CD4-positive, CD25-positive, alpha-beta regulatory T cell (primary cell): Measurements from ENCODE around the gene NT5M. TPM values are rescaled to one million over a fixed set of nuclear protein-coding genes. Genes with fewer than 3 reads are reported as not detected.

Experiments used
- ATAC-seq, 2 donors: fragments of 150-1000 bp; cut with Tn5 transposase; one replicate each; pipeline ENCODE4 v1.10.0; 2021; ENCODE audit warnings: low read depth in 2 of 2, moderate number of reproducible peaks in 2 of 2, moderate library complexity in 1 of 2
- DNase-seq, 3 donors: peaks; one replicate each; pipeline versions ENCODE4 v3.0.0 to v3.0.0-alpha.2; 2012 to 2022; ENCODE audit warnings: mixed read lengths in 1 of 3
- H3K27ac ChIP-seq: one replicate; pipeline ENCODE4 v1.7.0; 2013; ENCODE audit warnings: mild to moderate bottlenecking, low read length; ENCODE audit not compliant: insufficient read depth, poor library complexity, severe bottlenecking
- H3K27me3 ChIP-seq: one replicate; pipeline ENCODE4 v1.7.0; 2013; ENCODE audit warnings: low read length; ENCODE audit not compliant: control insufficient read depth, insufficient read depth
- H3K36me3 ChIP-seq: one replicate; pipeline ENCODE4 v1.7.0; 2013; ENCODE audit warnings: mild to moderate bottlenecking, low read length, moderate library complexity; ENCODE audit not compliant: control insufficient read depth, insufficient read depth
- H3K4me1 ChIP-seq: 2 replicates; pipeline ENCODE4 v1.7.0; 2013; ENCODE audit warnings: mild to moderate bottlenecking, low read length; ENCODE audit not compliant: insufficient read depth, control insufficient read depth, poor library complexity, severe bottlenecking
- H3K4me3 ChIP-seq: one replicate; pipeline ENCODE4 v1.7.0; 2013; ENCODE audit warnings: low read depth, mild to moderate bottlenecking, low read length, moderate library complexity
- H3K9me3 ChIP-seq, 2 experiments: 1 replicate in 1 of 2; 2 replicates in 1 of 2; pipeline ENCODE4 v1.7.0; 2013; ENCODE audit warnings: low read length in 2 of 2, mild to moderate bottlenecking in 1 of 2, moderate library complexity in 1 of 2; ENCODE audit not compliant: control insufficient read depth in 2 of 2
- H3K27ac Mint-ChIP-seq, 3 donors: one replicate each; pipeline ENCODE4 v1.8.0; 2020 to 2022; ENCODE audit warnings: mild to moderate bottlenecking in 3 of 3, mixed read lengths in 3 of 3, moderate library complexity in 2 of 3
- H3K27me3 Mint-ChIP-seq: one replicate; pipeline ENCODE4 v1.8.0; 2022; ENCODE audit warnings: mild to moderate bottlenecking, mixed read lengths
- H3K36me3 Mint-ChIP-seq: one replicate; pipeline ENCODE4 v1.8.0; 2020; ENCODE audit warnings: mixed read lengths
- H3K4me1 Mint-ChIP-seq, 4 donors: one replicate each; pipeline ENCODE4 v1.8.0; 2020 to 2022; ENCODE audit warnings: mixed read lengths in 4 of 4, mild to moderate bottlenecking in 1 of 4
- H3K4me3 Mint-ChIP-seq, 4 donors: one replicate each; pipeline ENCODE4 v1.8.0; 2020 to 2022; ENCODE audit warnings: mild to moderate bottlenecking in 4 of 4, mixed read lengths in 4 of 4, moderate library complexity in 3 of 4
- H3K9me3 Mint-ChIP-seq, 7 donors: one replicate each; pipeline ENCODE4 v1.8.0; 2020 to 2022; ENCODE audit warnings: mixed read lengths in 7 of 7, mild to moderate bottlenecking in 3 of 7, moderate library complexity in 2 of 7
- polyA plus RNA-seq, 4 donors: library from polyadenylated mRNA; unstranded; fragments of 300-500 nt; fragmentation: Illumina TruSeq; gene quantifications; one replicate each; pipeline ENCODE4 v1.2.3, GENCODE V29; 2021
- total RNA-seq: library from RNA; stranded (reverse); gene quantifications from one replicate; pipeline ENCODE4 v1.2.3, GENCODE V29; 2022

NT5M gene
- total and polyA plus RNA-seq, 5 donors from 2014 or later = 0.75 to 3.9 (median 2.0) TPM

DNA sequence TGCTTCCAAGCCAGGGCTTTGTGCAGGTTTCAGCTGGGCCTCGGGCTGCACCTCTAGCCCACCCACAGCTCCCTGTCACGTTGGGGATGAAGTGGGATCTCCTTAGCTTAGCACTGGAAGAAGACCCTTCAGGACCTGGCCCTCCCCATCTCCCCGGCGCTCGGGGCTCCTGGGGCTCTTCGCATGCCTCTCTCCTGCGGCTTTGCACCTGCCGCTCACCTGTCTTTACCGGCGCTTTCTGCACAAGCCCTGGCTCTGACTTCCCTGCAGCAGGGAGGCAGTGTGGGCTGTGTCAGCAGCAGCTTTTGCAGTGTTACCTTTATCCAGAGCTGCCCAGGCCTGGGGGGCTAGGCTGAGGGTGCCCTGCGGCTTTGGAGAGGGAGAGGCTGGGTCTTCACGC, 52.3 kb downstream of the NT5M start:
- peaks cover 4% of the 10 kb centered on the region for H3K4me1 ChIP-seq
- DNase-seq = no peak

DNA sequence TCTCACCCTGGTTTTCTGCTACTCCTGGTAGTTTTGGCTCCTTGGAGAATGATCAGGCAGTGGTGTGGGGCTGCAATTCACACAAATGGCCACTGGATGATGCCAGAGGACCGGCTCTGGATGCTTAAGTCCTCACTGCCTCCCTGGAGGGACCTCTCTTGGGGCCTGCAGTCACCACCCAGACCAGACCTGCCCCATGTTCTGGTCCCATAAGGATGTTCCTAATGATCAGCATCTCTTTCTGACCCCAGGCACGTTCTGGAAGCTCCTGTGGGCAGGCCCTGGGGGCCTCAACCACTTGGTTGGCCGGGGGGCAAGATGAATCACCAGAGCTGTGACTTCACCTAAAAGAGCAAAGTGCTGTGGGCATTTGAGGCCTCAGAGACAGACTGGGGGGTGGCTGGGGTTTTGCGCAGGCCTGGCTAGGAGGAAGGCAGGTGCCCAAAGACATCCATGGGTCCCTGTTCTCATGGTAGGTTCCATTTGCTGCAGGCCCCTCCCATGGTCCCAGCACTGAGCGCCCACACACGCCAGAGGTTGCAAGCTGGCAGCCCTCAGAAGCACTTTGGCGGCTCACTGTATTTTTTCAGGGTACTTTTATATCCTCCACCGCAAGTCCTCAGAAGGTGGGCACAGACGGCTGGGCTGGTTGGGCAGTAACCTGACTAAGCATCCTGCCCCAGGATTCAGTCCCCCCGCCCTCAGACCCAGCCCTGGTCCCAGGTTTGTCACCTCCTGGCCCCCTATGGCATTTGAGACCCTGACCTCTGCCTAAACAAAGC, 53.2 kb downstream of the NT5M start:
- no peaks in the 10 kb centered on the region for H3K9me3 ChIP-seq
- H3K27ac ChIP-seq = no peak overlapping the region
- no peaks in the 10 kb centered on the region for H3K27me3 ChIP-seq
- peaks cover 4% of the 10 kb centered on the region for H3K36me3 Mint-ChIP-seq
- H3K9me3 Mint-ChIP-seq = peaks cover 0 to 6% (median 2%) of the 10 kb centered on the region in 7 donors
- no peaks in the 10 kb centered on the region for H3K36me3 ChIP-seq
- no peak overlapping the region for H3K27ac Mint-ChIP-seq
- DNase-seq (peak; percentile 24 to 77 (median 66)), ATAC-seq (peak; percentile 61 to 70)
- H3K4me3 ChIP-seq = no peak overlapping the region
- peaks cover 4% of the 10 kb centered on the region for H3K4me1 ChIP-seq
- peaks cover 20% of the 10 kb centered on the region for H3K27me3 Mint-ChIP-seq
- H3K4me1 Mint-ChIP-seq = peaks cover 0 to 10% (median 2%) of the 10 kb centered on the region in 4 donors
- no peak overlapping the region for H3K4me3 Mint-ChIP-seq

More for the DNA sequence above, 52.3 kb downstream of the NT5M start:
- Histone ChIP-seq H3K36me3 (no peaks in the 10 kb centered on the region), H3K9me3 (no peaks in the 10 kb centered on the region), H3K27ac (no peak overlapping the region), H3K27me3 (no peaks in the 10 kb centered on the region), H3K4me3 (no peak overlapping the region)
- no peak for ATAC-seq
- peaks cover 0 to 6% (median 2%) of the 10 kb centered on the region in 7 donors for H3K9me3 Mint-ChIP-seq
- peaks cover 11% of the 10 kb centered on the region for H3K27me3 Mint-ChIP-seq
- H3K27ac Mint-ChIP-seq = no peak overlapping the region
- H3K4me1 Mint-ChIP-seq = peaks cover 0 to 10% (median 0%) of the 10 kb centered on the region in 4 donors
- no peak overlapping the region for H3K4me3 Mint-ChIP-seq
- H3K36me3 Mint-ChIP-seq = no peaks in the 10 kb centered on the region

DNA sequence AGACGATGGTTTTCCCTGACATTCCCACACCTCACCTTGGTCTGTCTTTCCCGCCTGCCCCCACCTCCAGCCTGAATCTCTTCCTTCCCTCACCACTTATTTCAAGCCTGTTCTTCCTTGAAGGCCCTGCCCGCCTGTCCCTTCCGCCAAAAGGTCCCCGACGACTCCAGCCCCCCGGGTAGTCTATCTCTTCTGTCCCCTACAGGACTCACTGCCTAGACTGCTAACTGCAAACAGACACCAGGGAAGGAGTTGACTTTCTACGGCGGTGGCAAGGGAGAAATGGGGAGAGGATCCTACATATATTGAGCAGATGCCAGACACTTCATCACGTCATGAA, 53.7 kb downstream of the NT5M start:
- no peak overlapping the region for H3K4me3 Mint-ChIP-seq
- H3K9me3 Mint-ChIP-seq = peaks cover 0 to 6% (median 2%) of the 10 kb centered on the region in 7 donors
- peaks cover 0 to 10% (median 2%) of the 10 kb centered on the region in 4 donors for H3K4me1 Mint-ChIP-seq
- peaks cover 23% of the 10 kb centered on the region for H3K27me3 Mint-ChIP-seq
- Histone ChIP-seq H3K4me1 (peaks cover 4% of the 10 kb centered on the region), H3K36me3 (no peaks in the 10 kb centered on the region), H3K4me3 (no peak overlapping the region), H3K9me3 (no peaks in the 10 kb centered on the region), H3K27me3 (no peaks in the 10 kb centered on the region), H3K27ac (no peak overlapping the region)
- peak overlapping the region in 1 of 3 donors; percentile 59 for H3K27ac Mint-ChIP-seq
- no peak for ATAC-seq
- H3K36me3 Mint-ChIP-seq = peaks cover 4% of the 10 kb centered on the region
- DNase-seq = no peak

DNA sequence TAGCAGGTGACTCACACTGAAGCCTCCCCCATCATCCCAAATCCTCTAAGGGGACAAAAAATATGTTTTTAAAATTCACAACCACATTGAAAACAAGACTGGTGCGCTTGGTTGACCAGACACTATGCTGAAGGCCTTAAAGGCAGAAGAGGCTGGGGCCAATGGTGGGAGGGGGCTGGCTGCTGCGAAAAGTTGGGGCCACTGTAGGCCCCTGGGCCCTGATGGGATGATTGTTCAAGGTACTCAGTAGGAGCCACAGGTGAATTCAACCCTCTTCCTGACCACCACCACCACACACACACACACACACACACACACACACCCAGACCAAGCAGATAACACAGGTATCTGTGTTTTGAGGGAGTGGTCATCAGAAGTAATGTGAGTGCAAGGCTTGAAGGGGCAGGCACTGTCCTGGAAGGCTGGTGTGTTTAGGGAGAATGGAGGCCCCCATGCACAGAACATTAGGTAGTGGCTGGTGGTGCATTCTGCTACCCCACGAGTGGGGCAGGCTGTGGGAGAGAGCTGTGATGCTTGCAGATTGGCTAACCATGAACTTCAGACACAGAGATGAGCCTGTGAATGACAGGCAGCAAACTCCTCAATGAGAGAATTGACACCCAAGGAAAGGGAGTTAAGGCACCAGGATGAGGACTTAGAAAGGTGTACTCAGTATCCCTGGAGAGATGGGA, 55.0 kb downstream of the NT5M start:
- no peak overlapping the region for H3K4me3 Mint-ChIP-seq
- Histone ChIP-seq H3K4me1 (peaks cover 4% of the 10 kb centered on the region), H3K4me3 (no peak overlapping the region), H3K36me3 (no peaks in the 10 kb centered on the region), H3K27ac (no peak overlapping the region), H3K27me3 (no peaks in the 10 kb centered on the region), H3K9me3 (no peaks in the 10 kb centered on the region)
- H3K27ac Mint-ChIP-seq = peak overlapping the region in 1 of 3 donors; percentile 7
- peaks cover 0 to 10% (median 2%) of the 10 kb centered on the region in 4 donors for H3K4me1 Mint-ChIP-seq
- H3K36me3 Mint-ChIP-seq = peaks cover 4% of the 10 kb centered on the region
- ATAC-seq = no peak
- peaks cover 27% of the 10 kb centered on the region for H3K27me3 Mint-ChIP-seq
- peaks cover 0 to 6% (median 2%) of the 10 kb centered on the region in 7 donors for H3K9me3 Mint-ChIP-seq
- DNase-seq = no peak

DNA sequence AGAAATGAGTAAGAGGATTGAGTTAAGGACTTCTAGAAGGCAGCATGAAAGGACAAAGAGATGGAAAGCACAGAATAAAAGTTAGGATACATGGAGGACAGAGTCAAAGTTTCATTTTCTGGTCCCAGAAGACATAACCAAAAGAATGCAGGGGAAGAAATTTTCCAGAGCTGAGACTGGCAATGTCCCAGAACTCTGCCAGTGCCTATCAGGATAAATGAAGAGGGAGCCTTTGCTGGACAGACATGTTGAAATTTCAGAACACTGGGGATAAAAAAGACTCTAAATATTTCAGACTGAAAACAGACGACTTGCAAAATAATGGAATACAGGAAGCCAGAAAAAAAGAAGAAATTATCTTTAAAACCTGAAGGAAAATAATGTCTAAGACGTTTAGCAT, 55.7 kb downstream of the NT5M start:
- no peak overlapping the region for H3K4me3 Mint-ChIP-seq
- peaks cover 27% of the 10 kb centered on the region for H3K27me3 Mint-ChIP-seq
- peaks cover 0 to 6% (median 2%) of the 10 kb centered on the region in 7 donors for H3K9me3 Mint-ChIP-seq
- Histone ChIP-seq H3K27me3 (no peaks in the 10 kb centered on the region), H3K36me3 (no peaks in the 10 kb centered on the region), H3K4me3 (no peak overlapping the region), H3K4me1 (peaks cover 9% of the 10 kb centered on the region), H3K27ac (no peak overlapping the region), H3K9me3 (no peaks in the 10 kb centered on the region)
- ATAC-seq (no peak), DNase-seq (no peak)
- H3K36me3 Mint-ChIP-seq = peaks cover 4% of the 10 kb centered on the region
- no peak overlapping the region for H3K27ac Mint-ChIP-seq
- peaks cover 0 to 13% (median 2%) of the 10 kb centered on the region in 4 donors for H3K4me1 Mint-ChIP-seq

DNA sequence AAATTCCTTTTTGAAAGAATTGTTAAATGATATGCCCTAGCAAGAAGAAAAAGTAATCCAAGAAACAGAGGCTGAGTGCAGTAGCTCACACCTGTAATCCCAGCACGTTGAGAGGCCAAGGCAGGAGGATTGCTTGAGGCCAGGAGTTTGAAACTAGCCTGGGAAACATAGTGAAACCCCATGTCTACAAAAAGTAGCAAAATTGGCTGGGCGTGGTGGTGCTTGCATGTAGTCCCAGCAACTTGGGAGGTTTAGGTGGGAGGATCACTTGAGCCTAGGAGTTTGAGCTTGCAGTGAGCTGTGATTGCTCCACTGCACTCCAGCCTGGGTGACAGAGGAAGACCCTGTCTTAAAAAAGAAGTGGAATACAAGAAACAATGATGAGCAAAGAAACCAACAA, 56.1 kb downstream of the NT5M start:
- Histone ChIP-seq H3K27ac (no peak overlapping the region), H3K36me3 (no peaks in the 10 kb centered on the region), H3K27me3 (no peaks in the 10 kb centered on the region), H3K4me3 (no peak overlapping the region), H3K4me1 (peaks cover 11% of the 10 kb centered on the region), H3K9me3 (no peaks in the 10 kb centered on the region)
- Mint-ChIP-seq H3K4me3 (no peak overlapping the region), H3K27ac (peak overlapping the region in 1 of 3 donors; percentile 57), H3K4me1 (peaks cover 0 to 13% (median 2%) of the 10 kb centered on the region in 4 donors), H3K9me3 (peaks cover 0 to 6% (median 2%) of the 10 kb centered on the region in 7 donors), H3K27me3 (peaks cover 27% of the 10 kb centered on the region), H3K36me3 (peaks cover 4% of the 10 kb centered on the region)
- ATAC-seq (no peak), DNase-seq (no peak)

DNA sequence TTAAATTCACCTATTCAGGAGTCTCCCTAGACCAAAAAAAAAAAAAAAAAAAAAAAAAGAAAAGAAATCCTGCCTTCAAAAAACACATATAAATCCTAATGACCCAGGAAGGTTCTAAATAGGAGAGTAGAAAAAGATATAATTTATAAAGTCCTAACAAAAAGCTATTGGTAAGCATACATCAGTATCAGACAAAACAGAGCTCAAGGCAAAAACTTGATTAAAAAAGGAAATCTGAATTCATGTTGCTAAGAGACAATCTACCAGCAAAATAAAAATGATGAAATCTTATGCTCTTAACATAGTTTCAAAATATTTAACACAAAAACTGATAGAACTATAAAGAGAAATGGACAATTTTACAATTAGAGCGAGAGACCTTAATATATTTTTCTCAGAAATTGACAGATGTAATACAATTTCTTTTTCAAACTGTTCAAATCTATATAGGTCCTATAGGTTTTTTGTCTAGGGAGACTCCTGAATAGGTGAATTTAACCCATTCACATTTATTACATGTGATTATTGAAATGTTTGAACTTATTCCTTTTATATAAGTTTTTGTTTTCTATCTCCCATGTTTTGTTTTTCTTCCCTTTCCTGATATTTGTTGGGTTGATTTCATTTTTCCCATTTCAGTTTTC, 57.0 kb downstream of the NT5M start:
- ATAC-seq (no peak), DNase-seq (no peak)
- Mint-ChIP-seq H3K36me3 (peaks cover 4% of the 10 kb centered on the region), H3K4me3 (no peak overlapping the region), H3K27ac (no peak overlapping the region), H3K4me1 (peaks cover 0 to 8% (median 2%) of the 10 kb centered on the region in 4 donors), H3K27me3 (peaks cover 27% of the 10 kb centered on the region), H3K9me3 (peaks cover 0 to 6% (median 2%) of the 10 kb centered on the region in 7 donors)
- Histone ChIP-seq H3K9me3 (no peaks in the 10 kb centered on the region), H3K4me3 (no peak overlapping the region), H3K36me3 (no peaks in the 10 kb centered on the region), H3K27ac (no peak overlapping the region), H3K27me3 (no peaks in the 10 kb centered on the region), H3K4me1 (peaks cover 8% of the 10 kb centered on the region)
